NB4 (cell line): ENCODE results near the gene EVI5.

ENCODE experiments used
- MYC ChIP-seq: IDR thresholded peaks from 2 replicates; pipeline ENCODE4 v1.6.1; 2011; ENCODE audit warnings: low read depth, low read length
- POLR2A ChIP-seq: IDR thresholded peaks from 2 replicates; pipeline ENCODE4 v1.6.1; 2011; ENCODE audit warnings: mild to moderate bottlenecking; ENCODE audit not compliant: insufficient read length; ENCODE audit errors: extremely low read depth
- TF ChIP-seq, protein P1 (sequence below): IDR thresholded peaks from one replicate; pipeline ENCODE4 v1.5.1; 2012; ENCODE audit warnings: low read depth, low read length
- TF ChIP-seq, protein P2 (sequence below): IDR thresholded peaks from 2 replicates; pipeline ENCODE4 v1.6.1; 2011; ENCODE audit warnings: low read depth, low read length

DNA sequence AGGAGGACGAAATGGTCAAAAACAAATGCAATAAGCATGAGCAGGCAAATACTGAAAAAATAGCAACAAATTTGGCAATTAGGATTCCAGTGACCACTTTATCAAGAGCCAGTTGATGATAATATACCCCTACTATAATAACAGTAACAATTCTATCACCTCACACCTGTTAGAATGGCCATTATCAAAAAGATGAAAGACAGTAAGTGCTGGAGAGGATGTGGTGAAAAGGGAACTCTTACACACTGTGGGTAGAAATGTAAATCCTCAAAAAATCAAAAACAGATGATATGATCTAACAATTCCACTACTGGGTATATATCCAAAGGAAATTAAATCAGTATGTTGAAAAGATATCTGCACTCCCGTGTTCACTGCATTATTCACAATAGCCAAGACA is 183.9 kb downstream of the EVI5 start:
- TF ChIP-seq POLR2A: no peak
- TF ChIP-seq, protein P1, sequence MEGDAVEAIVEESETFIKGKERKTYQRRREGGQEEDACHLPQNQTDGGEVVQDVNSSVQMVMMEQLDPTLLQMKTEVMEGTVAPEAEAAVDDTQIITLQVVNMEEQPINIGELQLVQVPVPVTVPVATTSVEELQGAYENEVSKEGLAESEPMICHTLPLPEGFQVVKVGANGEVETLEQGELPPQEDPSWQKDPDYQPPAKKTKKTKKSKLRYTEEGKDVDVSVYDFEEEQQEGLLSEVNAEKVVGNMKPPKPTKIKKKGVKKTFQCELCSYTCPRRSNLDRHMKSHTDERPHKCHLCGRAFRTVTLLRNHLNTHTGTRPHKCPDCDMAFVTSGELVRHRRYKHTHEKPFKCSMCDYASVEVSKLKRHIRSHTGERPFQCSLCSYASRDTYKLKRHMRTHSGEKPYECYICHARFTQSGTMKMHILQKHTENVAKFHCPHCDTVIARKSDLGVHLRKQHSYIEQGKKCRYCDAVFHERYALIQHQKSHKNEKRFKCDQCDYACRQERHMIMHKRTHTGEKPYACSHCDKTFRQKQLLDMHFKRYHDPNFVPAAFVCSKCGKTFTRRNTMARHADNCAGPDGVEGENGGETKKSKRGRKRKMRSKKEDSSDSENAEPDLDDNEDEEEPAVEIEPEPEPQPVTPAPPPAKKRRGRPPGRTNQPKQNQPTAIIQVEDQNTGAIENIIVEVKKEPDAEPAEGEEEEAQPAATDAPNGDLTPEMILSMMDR: no peak
- TF ChIP-seq, protein P2, sequence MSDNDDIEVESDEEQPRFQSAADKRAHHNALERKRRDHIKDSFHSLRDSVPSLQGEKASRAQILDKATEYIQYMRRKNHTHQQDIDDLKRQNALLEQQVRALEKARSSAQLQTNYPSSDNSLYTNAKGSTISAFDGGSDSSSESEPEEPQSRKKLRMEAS: no peak
- TF ChIP-seq MYC: no peak
